ENCODE data around the gene UTS2.

- TF ChIP-seq, protein P1, sequence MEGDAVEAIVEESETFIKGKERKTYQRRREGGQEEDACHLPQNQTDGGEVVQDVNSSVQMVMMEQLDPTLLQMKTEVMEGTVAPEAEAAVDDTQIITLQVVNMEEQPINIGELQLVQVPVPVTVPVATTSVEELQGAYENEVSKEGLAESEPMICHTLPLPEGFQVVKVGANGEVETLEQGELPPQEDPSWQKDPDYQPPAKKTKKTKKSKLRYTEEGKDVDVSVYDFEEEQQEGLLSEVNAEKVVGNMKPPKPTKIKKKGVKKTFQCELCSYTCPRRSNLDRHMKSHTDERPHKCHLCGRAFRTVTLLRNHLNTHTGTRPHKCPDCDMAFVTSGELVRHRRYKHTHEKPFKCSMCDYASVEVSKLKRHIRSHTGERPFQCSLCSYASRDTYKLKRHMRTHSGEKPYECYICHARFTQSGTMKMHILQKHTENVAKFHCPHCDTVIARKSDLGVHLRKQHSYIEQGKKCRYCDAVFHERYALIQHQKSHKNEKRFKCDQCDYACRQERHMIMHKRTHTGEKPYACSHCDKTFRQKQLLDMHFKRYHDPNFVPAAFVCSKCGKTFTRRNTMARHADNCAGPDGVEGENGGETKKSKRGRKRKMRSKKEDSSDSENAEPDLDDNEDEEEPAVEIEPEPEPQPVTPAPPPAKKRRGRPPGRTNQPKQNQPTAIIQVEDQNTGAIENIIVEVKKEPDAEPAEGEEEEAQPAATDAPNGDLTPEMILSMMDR (IDR thresholded peaks at IDR 0.05), result no peak
- TF ChIP-seq POLR2AphosphoS5 (IDR thresholded peaks at IDR 0.05; ENCODE audit: low read depth, low read length) (no peak), REST (IDR thresholded peaks at IDR 0.05; ENCODE audit: insufficient read depth in 1 of 2, low read depth in 2 of 2, low read length in 1 of 2) (no peak)
These were observed 25.5 kb downstream of the UTS2 start for GRCh38 chr1:7827126-7827955.

All from Panc1 (cell line).